Panc1 (cell line): Measurements from ENCODE around the gene ADH1A.

Experiments
- CTCF ChIP-seq: fragments of 450-650 bp; IDR thresholded peaks from 2 replicates; pipeline ENCODE4 v1.5.1; 2017; ENCODE audit warnings: mild to moderate bottlenecking
- POLR2AphosphoS5 ChIP-seq: IDR thresholded peaks from 2 replicates; pipeline ENCODE4 v1.6.1; 2012; ENCODE audit warnings: mild to moderate bottlenecking, low read depth, low read length, moderate library complexity
- REST ChIP-seq, 2 experiments: IDR thresholded peaks; 2 replicates each; pipeline ENCODE4 v1.6.1; 2011 to 2012; ENCODE audit warnings: low read depth in 2 of 2, control low read depth in 1 of 2, low read length in 1 of 2, mild to moderate bottlenecking in 1 of 2, moderate library complexity in 1 of 2; ENCODE audit not compliant: insufficient read depth in 1 of 2
- SIN3A ChIP-seq: IDR thresholded peaks from 2 replicates; pipeline ENCODE4 v1.6.1; 2012; ENCODE audit warnings: low read depth, mild to moderate bottlenecking, low read length, moderate library complexity, borderline replicate concordance; ENCODE audit not compliant: insufficient read depth

- TF ChIP-seq REST (IDR thresholded peaks at IDR 0.05; ENCODE audit: insufficient read depth in 1 of 2, low read depth in 2 of 2, low read length in 1 of 2), result no peak
- no peak for TF ChIP-seq CTCF
- no peak for TF ChIP-seq POLR2AphosphoS5
- no peak for TF ChIP-seq SIN3A
These were observed 30.7 kb upstream of the ADH1A start, which contains the start of gene ADH1B for GRCh38 chr4:99321241-99322191.
